ENCODE measurements around the gene ZMYM3.

Gene ZMYM3

DNA sequence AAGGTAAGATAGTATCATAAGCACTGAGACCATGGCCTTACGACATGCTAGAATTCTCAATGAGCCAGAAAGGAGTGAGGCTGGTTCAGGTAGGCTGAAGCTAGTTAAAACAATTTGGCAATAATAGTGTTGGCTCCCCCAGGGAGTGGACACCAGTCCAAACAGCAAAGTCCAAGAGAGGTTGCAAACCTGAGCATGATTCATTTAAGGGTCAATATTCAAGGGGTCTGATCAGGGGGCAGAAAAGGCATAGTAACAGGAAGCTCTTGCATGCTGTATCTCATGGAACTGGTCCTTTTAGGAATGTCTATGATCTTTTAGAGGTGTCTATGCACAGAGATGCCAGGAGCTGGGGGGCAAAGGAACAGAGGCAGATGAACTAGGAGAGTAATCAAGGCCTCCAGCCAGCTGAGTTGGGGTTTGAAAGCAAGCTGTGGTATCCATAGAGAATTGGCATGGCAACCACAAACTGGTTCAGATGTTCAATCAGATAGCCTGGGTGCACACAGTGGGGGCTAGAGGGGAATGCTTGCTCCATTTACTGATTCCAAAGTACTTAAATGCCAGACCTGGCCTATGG, 25.8 kb downstream of the ZMYM3 start:
- TF ChIP-seq ZNF274 (IDR thresholded peaks at IDR 0.05; ENCODE audit: low read depth, low read length), result no peak
- H3K4me3 ChIP-seq (ENCODE audit: low read length), result no peak overlapping the region

- H3K4me3 ChIP-seq (ENCODE audit: low read length), result no peak overlapping the region
- TF ChIP-seq ZNF274 (IDR thresholded peaks at IDR 0.05; ENCODE audit: low read depth, low read length), result no peak
Measured at GRCh38 chrX:71227370-71228062, 26.4 kb downstream of the ZMYM3 start.

- H3K4me3 ChIP-seq (ENCODE audit: low read length), result no peak overlapping the region
- no peak for TF ChIP-seq ZNF274 (IDR thresholded peaks at IDR 0.05; ENCODE audit: low read depth, low read length)
Measured at GRCh38 chrX:71225676-71226075, 28.3 kb downstream of the ZMYM3 start.

DNA sequence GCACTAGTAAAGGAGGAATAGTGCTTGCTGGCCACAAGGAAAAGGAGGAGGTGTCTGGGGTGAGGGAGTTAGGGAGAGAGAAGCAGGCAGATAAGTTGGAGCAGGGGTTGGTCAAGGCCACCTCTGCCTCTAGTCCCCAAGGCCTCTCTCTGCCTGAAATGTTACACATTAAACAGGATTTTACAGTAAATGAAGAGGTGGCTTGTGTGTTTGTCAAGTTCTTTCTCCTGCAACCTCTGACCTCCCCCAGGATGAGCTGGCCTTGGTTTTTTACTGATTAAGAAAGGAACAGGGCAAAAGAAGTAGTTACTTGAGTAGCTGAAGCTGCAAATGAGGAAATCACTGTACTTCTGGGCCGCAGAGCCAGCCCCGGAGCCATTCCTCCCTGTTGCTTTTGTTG, 28.9 kb downstream of the ZMYM3 start:
- no peak overlapping the region for H3K4me3 ChIP-seq (ENCODE audit: low read length)
- no peak for TF ChIP-seq ZNF274 (IDR thresholded peaks at IDR 0.05; ENCODE audit: low read depth, low read length)

- TF ChIP-seq ZNF274 (IDR thresholded peaks at IDR 0.05; ENCODE audit: low read depth, low read length), result no peak
- no peak overlapping the region for H3K4me3 ChIP-seq (ENCODE audit: low read length)
Measured at GRCh38 chrX:71224098-71224708, 29.7 kb downstream of the ZMYM3 start.

DNA sequence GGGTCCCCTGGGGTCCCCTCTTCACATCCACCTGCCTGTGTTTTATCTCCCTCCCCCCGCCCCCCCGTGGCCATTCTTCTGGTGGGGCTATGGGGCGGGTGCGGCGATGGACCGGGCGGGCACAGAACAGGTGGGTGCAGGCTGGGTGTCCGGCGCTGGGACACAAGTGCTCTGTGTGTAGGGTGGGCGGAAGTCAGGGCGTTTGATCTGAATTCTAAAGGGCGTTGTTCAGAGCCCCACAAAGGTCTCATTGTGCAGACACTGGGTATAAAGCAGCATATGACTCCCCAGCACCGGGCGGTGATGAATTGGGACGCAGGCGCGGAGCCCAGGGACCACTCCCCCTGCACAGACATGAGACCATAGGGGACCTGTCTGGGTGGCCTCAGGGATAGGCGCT, 31.0 kb downstream of the ZMYM3 start, which contains the start of gene GJB1:
GJB1 (plus strand) TSS at position 296 of the 400 bp plus-strand sequence. CDS start 484 bp downstream, outside the sequence.
- TF ChIP-seq ZNF274 (IDR thresholded peaks at IDR 0.05; ENCODE audit: low read depth, low read length), result no peak
- no peak within 1 kb of the TSS for H3K4me3 ChIP-seq (ENCODE audit: low read length)

GRCh38 chrX:71221145-71221544, 32.8 kb downstream of the ZMYM3 start:
- no peak for TF ChIP-seq ZNF274 (IDR thresholded peaks at IDR 0.05; ENCODE audit: low read depth, low read length)
- no peak overlapping the region for H3K4me3 ChIP-seq (ENCODE audit: low read length)

DNA sequence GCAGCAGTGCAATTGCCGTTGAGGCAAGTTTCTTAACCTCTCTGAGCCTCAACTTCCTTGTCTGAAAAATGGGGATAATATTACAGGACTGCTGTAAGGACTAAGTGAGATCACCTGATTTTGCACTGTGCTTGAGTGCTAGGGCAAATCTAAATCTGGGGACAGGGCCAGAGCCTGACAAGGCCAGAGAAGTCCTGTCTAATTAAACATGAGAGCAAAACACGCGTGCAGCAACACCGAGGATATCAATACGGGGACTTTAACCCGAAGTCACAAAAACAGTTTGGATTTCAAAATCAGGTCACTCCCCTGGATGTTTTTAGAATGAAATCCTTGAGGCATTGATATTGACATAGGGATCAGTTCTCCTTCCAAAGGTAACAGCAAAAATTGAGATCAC, 36.6 kb downstream of the ZMYM3 start:
- no peak overlapping the region for H3K4me3 ChIP-seq (ENCODE audit: low read length)
- no peak for TF ChIP-seq ZNF274 (IDR thresholded peaks at IDR 0.05; ENCODE audit: low read depth, low read length)

DNA sequence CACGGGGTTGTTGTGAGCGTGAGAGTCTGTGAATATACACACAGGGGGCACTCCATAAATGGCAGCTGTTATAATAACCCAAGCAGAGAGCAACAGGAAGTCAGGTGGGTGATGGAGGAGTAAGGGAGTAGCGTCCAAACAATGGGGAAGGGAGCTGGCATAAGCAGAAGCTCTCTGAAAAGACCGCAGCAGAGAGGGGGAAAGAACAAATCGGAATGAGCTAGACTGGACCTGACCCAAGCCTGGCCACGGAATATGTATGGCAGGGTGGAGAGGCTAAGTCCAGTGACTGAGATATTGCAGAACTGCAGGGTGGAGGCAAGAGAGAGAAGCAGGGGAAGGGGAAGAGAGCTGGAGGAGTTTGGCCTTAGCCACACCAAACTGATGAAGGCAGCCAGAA, 37.5 kb downstream of the ZMYM3 start:
- no peak for TF ChIP-seq ZNF274 (IDR thresholded peaks at IDR 0.05; ENCODE audit: low read depth, low read length)

GRCh38 chrX:71215338-71215912, 38.5 kb downstream of the ZMYM3 start:
- no peak for TF ChIP-seq ZNF274 (IDR thresholded peaks at IDR 0.05; ENCODE audit: low read depth, low read length)
- no peak overlapping the region for H3K4me3 ChIP-seq (ENCODE audit: low read length)

More for the DNA sequence above, 37.5 kb downstream of the ZMYM3 start:
- H3K4me3 ChIP-seq (ENCODE audit: low read length), result no peak overlapping the region

DNA sequence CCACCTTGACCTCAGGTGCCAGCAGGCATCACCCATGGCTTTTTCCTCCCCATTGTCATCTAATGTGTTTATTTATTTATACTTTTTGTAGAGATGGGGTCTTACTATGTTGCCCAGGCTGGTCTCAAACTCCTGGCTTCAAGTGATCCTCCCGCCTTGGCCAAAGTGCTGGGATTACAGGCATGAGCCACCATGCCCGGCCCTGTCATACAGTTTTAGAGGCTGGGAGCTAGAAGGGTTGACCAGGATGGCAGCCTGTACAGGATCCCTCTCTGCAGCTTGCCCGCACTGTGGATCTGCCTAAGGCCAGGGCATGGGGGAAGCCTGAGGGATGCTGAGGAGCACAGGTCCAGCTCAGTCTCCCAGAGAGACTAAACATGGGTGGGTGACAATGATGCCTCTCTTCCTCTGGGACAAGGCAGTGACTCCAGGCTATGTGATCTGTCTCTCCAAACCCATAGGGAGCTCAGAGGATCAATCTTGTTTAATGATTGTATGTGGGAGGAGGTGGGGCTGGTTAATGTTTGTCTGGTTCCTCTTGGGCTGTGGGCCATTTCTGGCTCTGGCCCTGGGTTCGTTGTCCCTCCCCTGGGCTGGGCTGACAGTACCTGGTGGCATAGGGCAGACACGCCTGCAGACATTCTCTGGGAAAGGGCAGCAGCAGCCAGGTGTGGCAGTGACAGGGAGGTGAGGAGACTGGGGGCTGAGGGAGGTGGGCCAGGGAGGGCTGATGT, 39.2 kb downstream of the ZMYM3 start:
- no peak for TF ChIP-seq ZNF274 (IDR thresholded peaks at IDR 0.05; ENCODE audit: low read depth, low read length)

GRCh38 chrX:71214152-71214551, 39.8 kb downstream of the ZMYM3 start:
- TF ChIP-seq ZNF274 (IDR thresholded peaks at IDR 0.05; ENCODE audit: low read depth, low read length), result no peak
- H3K4me3 ChIP-seq (ENCODE audit: low read length), result no peak overlapping the region

More for the DNA sequence above, 39.2 kb downstream of the ZMYM3 start:
- H3K4me3 ChIP-seq (ENCODE audit: low read length), result no peak overlapping the region

GRCh38 chrX:71212536-71212935, 41.4 kb downstream of the ZMYM3 start:
- no peak overlapping the region for H3K4me3 ChIP-seq (ENCODE audit: low read length)
- no peak for TF ChIP-seq ZNF274 (IDR thresholded peaks at IDR 0.05; ENCODE audit: low read depth, low read length)

DNA sequence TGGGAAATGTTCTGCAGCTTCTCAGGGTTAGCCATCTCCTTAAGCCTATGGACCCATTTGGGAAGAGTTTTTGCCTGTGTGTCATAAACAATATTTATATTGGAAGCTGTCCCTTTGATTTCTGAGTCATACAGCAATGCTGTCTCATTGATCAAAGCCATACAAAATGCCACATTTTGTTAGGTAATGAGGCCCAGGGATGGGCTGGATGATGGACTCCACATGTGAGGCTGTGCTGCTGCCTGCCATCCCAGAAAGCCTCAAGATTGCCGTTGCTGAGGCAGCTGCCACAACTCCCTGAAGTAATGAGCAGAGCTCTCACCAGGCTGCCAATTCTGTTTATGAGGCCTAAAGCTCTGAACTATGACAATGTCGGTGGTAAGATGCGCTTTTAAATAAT, 43.1 kb downstream of the ZMYM3 start:
- H3K4me3 ChIP-seq (ENCODE audit: low read length), result no peak overlapping the region
- no peak for TF ChIP-seq ZNF274 (IDR thresholded peaks at IDR 0.05; ENCODE audit: low read depth, low read length)

Data from GM08714 (cell line).